HCT116 (cell line): ENCODE data around the gene CLVS2. TPM values are rescaled to one million over a fixed set of nuclear protein-coding genes. Genes with fewer than 3 reads are reported as not detected.

Experiments used
- ATAC-seq: fragments of 200-7000 bp; cut with Tn5 transposase; 2 replicates; pipeline ENCODE4 v1.9.1; 2020; ENCODE audit warnings: mild to moderate bottlenecking, moderate library complexity
- BruUV-seq: library from RNA; stranded (reverse); fragments of 400-500 nt; replicated peaks from 2 replicates; lab custom pipeline; 2021; lab: Mats Ljungman, UMichigan
- CTCF ChIA-PET: fragments of 300-600 bp; sonication (Branson Sonifier 250); formaldehyde crosslinking; loops from one replicate; lab custom pipeline; 2021; ENCODE audit warnings: antibody characterized with exemption; lab: Charles Lee
- POLR2A ChIA-PET: fragments of 300-600, 350-600 bp; sonication (Branson Sonifier 250); formaldehyde crosslinking; loops from one replicate; lab custom pipeline; 2021; ENCODE audit warnings: antibody characterized with exemption; lab: Charles Lee
- RAD21 ChIA-PET, 2 experiments: fragments of 300-600 bp; sonication (Branson Sonifier 250); formaldehyde crosslinking; loops; one replicate each; lab custom pipeline; 2023; ENCODE audit warnings: low total read pairs in 2 of 2; ENCODE audit not compliant: uncharacterized antibody in 2 of 2, unreplicated experiment in 2 of 2, low non-redundant PET in 1 of 2; lab: Charles Lee
- DNase-seq: peaks from one replicate; pipeline ENCODE4 v3.0.0-alpha.2; 2010; ENCODE audit warnings: low read depth, low spot score
- H2AFZ ChIP-seq: fragments of 200-600 bp; shearing (Covaris generic), sonication (generic); 2 replicates; pipeline ENCODE4 v1.6.1; 2017; ENCODE audit warnings: low read depth, mixed run types, mixed read lengths, antibody characterized with exemption, low read length; ENCODE audit not compliant: poor library complexity, severe bottlenecking
- H3K27ac ChIP-seq: 2 replicates; pipeline ENCODE4 v1.5.1; 2012; ENCODE audit warnings: low read depth, low read length
- H3K27me3 ChIP-seq: fragments of 200-600 bp; sonication (generic); 2 replicates; pipeline ENCODE4 v1.6.1; 2016; ENCODE audit warnings: mixed run types, low read length, mixed read lengths; ENCODE audit not compliant: insufficient read depth
- H3K36me3 ChIP-seq, 2 experiments: fragments of 200-500 bp in 1 of 2; fragments of 200-600 bp in 1 of 2; sonication (Bioruptor generic) in 1 of 2; sonication (generic) in 1 of 2; 2 replicates each; pipeline versions ENCODE4 v1.5.1 to v1.6.1; 2014 to 2016; ENCODE audit warnings: low read length in 2 of 2, inconsistent platforms in 1 of 2, mixed read lengths in 1 of 2, mixed run types in 1 of 2; ENCODE audit not compliant: insufficient read depth in 2 of 2, control insufficient read depth in 1 of 2
- H3K4me1 ChIP-seq, 2 experiments: fragments of 200-600 bp in 1 of 2; sonication (generic) in 1 of 2; 2 replicates each; pipeline versions ENCODE4 v1.5.1 to v1.6.1; 2012 to 2017; ENCODE audit warnings: low read length in 2 of 2, inconsistent platforms in 1 of 2, mild to moderate bottlenecking in 1 of 2, mixed read lengths in 1 of 2, mixed run types in 1 of 2, moderate library complexity in 1 of 2; ENCODE audit not compliant: insufficient read depth in 2 of 2, control insufficient read depth in 1 of 2
- H3K4me2 ChIP-seq: fragments of 200-600 bp; sonication (generic); 2 replicates; pipeline ENCODE4 v1.6.1; 2017; ENCODE audit warnings: mixed run types, low read length, mixed read lengths
- H3K4me3 ChIP-seq, 2 experiments: fragments of 200-600 bp in 1 of 2; sonication (generic) in 1 of 2; replicated peaks in 1 of 2; 2 replicates each; pipeline ENCODE4 v1.5.1; 2011 to 2016; ENCODE audit warnings: low read length in 2 of 2, control low read depth in 1 of 2, low read depth in 1 of 2, mild to moderate bottlenecking in 1 of 2, mixed read lengths in 1 of 2, mixed run types in 1 of 2
- H3K79me2 ChIP-seq: fragments of 200-600 bp; sonication (generic); 2 replicates; pipeline ENCODE4 v1.6.1; 2017; ENCODE audit warnings: mild to moderate bottlenecking, mixed run types, low read length, moderate library complexity, mixed read lengths; ENCODE audit not compliant: insufficient read depth
- H3K9ac ChIP-seq: fragments of 200-600 bp; sonication (generic); 2 replicates; pipeline ENCODE4 v1.6.1; 2016; ENCODE audit warnings: low read length, mixed read lengths
- H3K9me2 ChIP-seq: fragments of 200-600 bp; sonication (generic), shearing (Covaris generic); 2 replicates; pipeline ENCODE4 v1.6.1; 2017; ENCODE audit warnings: mixed run types, mild to moderate bottlenecking, moderate library complexity; ENCODE audit not compliant: insufficient read depth
- H3K9me3 ChIP-seq, 2 experiments: fragments of 200-500 bp in 1 of 2; fragments of 200-600 bp in 1 of 2; sonication (Bioruptor generic) in 1 of 2; sonication (generic) in 1 of 2; 2 replicates each; pipeline ENCODE4 v1.6.1; 2014 to 2017; ENCODE audit warnings: low read length in 2 of 2, mixed read lengths in 2 of 2, inconsistent platforms in 1 of 2, low read depth in 1 of 2, mild to moderate bottlenecking in 1 of 2, mixed run types in 1 of 2, moderate library complexity in 1 of 2; ENCODE audit not compliant: control insufficient read depth in 1 of 2, insufficient read depth in 1 of 2
- H4K20me1 ChIP-seq: fragments of 200-600 bp; sonication (generic), shearing (Covaris generic); 2 replicates; pipeline ENCODE4 v1.6.1; 2017; ENCODE audit warnings: mixed run types, mild to moderate bottlenecking, moderate library complexity; ENCODE audit not compliant: insufficient read depth
- CEBPB ChIP-seq: IDR thresholded peaks from 2 replicates; pipeline ENCODE4 v1.6.1; 2012; ENCODE audit warnings: low read depth
- ELF1 ChIP-seq: IDR thresholded peaks from 2 replicates; pipeline ENCODE4 v1.6.1; 2012; ENCODE audit warnings: low read depth, borderline replicate concordance
- EZH2 ChIP-seq: fragments of 200-600 bp; sonication (generic); IDR thresholded peaks from 2 replicates; pipeline ENCODE4 v1.6.1; 2017; ENCODE audit warnings: antibody characterized with exemption, mixed run types
- FOSL1 ChIP-seq: IDR thresholded peaks from 2 replicates; pipeline ENCODE4 v1.6.1; 2012; ENCODE audit warnings: low read depth
- POLR2A ChIP-seq: IDR thresholded peaks from 2 replicates; pipeline ENCODE4 v1.7.0; 2011; ENCODE audit warnings: borderline replicate concordance; ENCODE audit not compliant: insufficient read depth, insufficient read length; ENCODE audit errors: extremely low read depth
- POLR2AphosphoS5 ChIP-seq: IDR thresholded peaks from 2 replicates; pipeline ENCODE4 v1.6.1; 2011; ENCODE audit warnings: mild to moderate bottlenecking, low read depth, low read length, moderate library complexity
- SIN3A ChIP-seq: IDR thresholded peaks from 2 replicates; pipeline ENCODE4 v1.6.1; 2012; ENCODE audit warnings: low read depth
- SP1 ChIP-seq: IDR thresholded peaks from 2 replicates; pipeline ENCODE4 v1.6.1; 2012; ENCODE audit warnings: low read depth
- SRF ChIP-seq: IDR thresholded peaks from 2 replicates; pipeline ENCODE4 v1.6.1; 2012; ENCODE audit warnings: low read depth
- TCF7L2 ChIP-seq: IDR thresholded peaks from 2 replicates; pipeline ENCODE4 v1.7.0; 2011; ENCODE audit warnings: borderline replicate concordance, inconsistent platforms; ENCODE audit not compliant: insufficient read depth, insufficient read length; ENCODE audit errors: extremely low read depth
- ZNF274 ChIP-seq: fragments of 200-500 bp; sonication (Bioruptor generic); IDR thresholded peaks from 2 replicates; pipeline ENCODE4 v1.6.1; 2014; ENCODE audit warnings: mild to moderate bottlenecking, low read depth, low read length, inconsistent platforms
- intact Hi-C: fragments of 100-400 bp; cut with micrococcal nuclease; formaldehyde crosslinking; loops from 2 replicates; pipeline ENCODE4 v1.10.0; 2022
- total RNA-seq: library from RNA; stranded (reverse); gene quantifications from one replicate; pipeline ENCODE4 v1.2.1, GENCODE V29; 2021; ENCODE audit not compliant: unreplicated experiment
- TF ChIP-seq, protein P1 (sequence below): IDR thresholded peaks from 2 replicates; pipeline ENCODE4 v1.6.1; 2012
- TF ChIP-seq, protein P2 (sequence below): IDR thresholded peaks from 2 replicates; pipeline ENCODE4 v1.6.1; 2012
- TF ChIP-seq, protein P3 (sequence below): IDR thresholded peaks from 2 replicates; pipeline ENCODE4 v1.6.1; 2012; ENCODE audit warnings: low read depth

The CLVS2 gene
- total RNA-seq, 1 experiment from 2014 or later: not detected

DNA sequence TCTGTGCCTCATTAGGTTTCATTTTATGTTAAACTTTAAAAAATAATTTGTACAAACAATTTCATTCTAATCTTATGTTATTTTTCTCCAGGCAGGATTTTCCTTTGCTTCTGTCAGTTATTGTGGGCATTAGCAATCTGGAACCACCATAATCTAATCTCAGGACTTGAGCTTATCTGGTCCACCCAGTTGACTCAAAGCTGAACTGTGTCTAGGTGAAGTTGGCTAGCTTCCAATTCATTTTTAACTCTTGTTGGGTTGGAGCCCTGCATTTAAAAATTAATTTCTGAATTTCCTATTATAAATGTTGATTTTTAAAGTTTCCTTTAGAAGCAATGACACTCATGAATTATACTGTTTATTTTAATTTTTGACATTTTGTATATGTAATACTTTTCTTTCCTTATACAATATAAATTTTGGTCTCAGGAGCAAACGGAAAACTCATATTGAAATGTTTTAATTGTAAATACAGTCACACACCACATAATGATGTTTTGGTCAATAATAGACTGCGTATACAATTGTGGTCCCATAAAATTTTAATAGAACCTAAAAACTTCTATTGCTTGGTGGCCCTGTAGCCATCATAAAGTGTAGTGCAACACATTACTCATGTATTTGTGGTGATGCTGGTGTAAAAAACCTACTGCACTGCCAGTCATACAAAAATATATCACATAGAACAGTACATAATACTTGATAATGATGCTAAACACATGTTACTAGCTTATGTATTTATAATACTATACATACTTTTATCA is 121.3 kb downstream of the CLVS2 start:
- ChIA-PET RAD21 (no interaction called here), CTCF (no interaction called here), POLR2A (no interaction called here)
- no peaks in the 10 kb centered on the region for H4K20me1 ChIP-seq
- no peaks in the 10 kb centered on the region for H3K79me2 ChIP-seq
- BruUV-seq: no TSS peak
- DNase-seq (no peak), ATAC-seq (no peak)
- H3K4me1 ChIP-seq: no peaks in the 10 kb centered on the region
- H2AFZ ChIP-seq: no peak overlapping the region
- no peak for TF ChIP-seq FOSL1
- TF ChIP-seq, protein P1, sequence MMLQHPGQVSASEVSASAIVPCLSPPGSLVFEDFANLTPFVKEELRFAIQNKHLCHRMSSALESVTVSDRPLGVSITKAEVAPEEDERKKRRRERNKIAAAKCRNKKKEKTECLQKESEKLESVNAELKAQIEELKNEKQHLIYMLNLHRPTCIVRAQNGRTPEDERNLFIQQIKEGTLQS: no peak
- no peak for TF ChIP-seq SP1
- no peak for TF ChIP-seq SIN3A
- TF ChIP-seq, protein P2, sequence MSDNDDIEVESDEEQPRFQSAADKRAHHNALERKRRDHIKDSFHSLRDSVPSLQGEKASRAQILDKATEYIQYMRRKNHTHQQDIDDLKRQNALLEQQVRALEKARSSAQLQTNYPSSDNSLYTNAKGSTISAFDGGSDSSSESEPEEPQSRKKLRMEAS: no peak
- TF ChIP-seq POLR2A: no peak
- TF ChIP-seq, protein P3, sequence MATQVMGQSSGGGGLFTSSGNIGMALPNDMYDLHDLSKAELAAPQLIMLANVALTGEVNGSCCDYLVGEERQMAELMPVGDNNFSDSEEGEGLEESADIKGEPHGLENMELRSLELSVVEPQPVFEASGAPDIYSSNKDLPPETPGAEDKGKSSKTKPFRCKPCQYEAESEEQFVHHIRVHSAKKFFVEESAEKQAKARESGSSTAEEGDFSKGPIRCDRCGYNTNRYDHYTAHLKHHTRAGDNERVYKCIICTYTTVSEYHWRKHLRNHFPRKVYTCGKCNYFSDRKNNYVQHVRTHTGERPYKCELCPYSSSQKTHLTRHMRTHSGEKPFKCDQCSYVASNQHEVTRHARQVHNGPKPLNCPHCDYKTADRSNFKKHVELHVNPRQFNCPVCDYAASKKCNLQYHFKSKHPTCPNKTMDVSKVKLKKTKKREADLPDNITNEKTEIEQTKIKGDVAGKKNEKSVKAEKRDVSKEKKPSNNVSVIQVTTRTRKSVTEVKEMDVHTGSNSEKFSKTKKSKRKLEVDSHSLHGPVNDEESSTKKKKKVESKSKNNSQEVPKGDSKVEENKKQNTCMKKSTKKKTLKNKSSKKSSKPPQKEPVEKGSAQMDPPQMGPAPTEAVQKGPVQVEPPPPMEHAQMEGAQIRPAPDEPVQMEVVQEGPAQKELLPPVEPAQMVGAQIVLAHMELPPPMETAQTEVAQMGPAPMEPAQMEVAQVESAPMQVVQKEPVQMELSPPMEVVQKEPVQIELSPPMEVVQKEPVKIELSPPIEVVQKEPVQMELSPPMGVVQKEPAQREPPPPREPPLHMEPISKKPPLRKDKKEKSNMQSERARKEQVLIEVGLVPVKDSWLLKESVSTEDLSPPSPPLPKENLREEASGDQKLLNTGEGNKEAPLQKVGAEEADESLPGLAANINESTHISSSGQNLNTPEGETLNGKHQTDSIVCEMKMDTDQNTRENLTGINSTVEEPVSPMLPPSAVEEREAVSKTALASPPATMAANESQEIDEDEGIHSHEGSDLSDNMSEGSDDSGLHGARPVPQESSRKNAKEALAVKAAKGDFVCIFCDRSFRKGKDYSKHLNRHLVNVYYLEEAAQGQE: no peak
- no peak for TF ChIP-seq ELF1
- no peak for TF ChIP-seq POLR2AphosphoS5
- TF ChIP-seq SRF: no peak
- no peak for TF ChIP-seq EZH2
- no peak for TF ChIP-seq CEBPB
- TF ChIP-seq TCF7L2: no peak
- no peak for TF ChIP-seq ZNF274
- no peaks in the 10 kb centered on the region for H3K9me3 ChIP-seq
- H3K9me2 ChIP-seq: no peaks in the 10 kb centered on the region
- intact Hi-C loops: no loop called here
- H3K4me3 ChIP-seq: no peak overlapping the region
- no peak overlapping the region for H3K9ac ChIP-seq
- H3K27me3 ChIP-seq: peaks cover 5% of the 10 kb centered on the region; the same call in 1 of the 2 replicates
- H3K27ac ChIP-seq: no peak overlapping the region
- H3K36me3 ChIP-seq: no peaks in the 10 kb centered on the region
- H3K4me2 ChIP-seq: no peak overlapping the region
